GM20431 (cell line): ENCODE data around the gene ACACA.
"Not testable (repeated sequence)": the region's sequence is repeated elsewhere in the genome, so short reads cannot be mapped to it uniquely, and the experiment has no call there.

Experiments used
- in situ Hi-C: fragments of 300-500 bp; cut with MseI, MboI; formaldehyde crosslinking; loops from one replicate; pipeline ENCODE4 v1.15.0; 2020; ENCODE audit warnings: low sequenced_read_pairs; ENCODE audit not compliant: unreplicated experiment

The ACACA gene

DNA sequence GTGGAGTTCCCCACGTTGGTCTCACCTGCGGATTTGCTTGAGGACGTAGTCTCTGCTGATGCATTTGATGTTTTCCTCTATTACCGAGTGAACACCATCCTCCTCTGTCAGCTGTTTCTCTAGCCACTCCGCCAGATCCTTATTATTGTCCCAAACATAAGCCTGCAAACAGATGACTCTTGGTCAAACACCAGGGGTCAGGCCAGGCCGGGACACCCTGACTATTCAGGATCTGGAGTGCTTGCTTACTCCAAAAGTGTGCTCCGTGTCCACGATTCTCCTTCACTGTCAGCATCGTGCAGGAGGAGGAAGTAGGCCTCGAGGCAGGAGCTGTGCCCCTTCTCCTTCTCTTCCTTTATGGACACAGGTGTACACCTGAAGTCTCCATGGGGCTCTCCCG lies 317.7 kb downstream of the ACACA start:
- in situ Hi-C loops: no loop called here

DNA sequence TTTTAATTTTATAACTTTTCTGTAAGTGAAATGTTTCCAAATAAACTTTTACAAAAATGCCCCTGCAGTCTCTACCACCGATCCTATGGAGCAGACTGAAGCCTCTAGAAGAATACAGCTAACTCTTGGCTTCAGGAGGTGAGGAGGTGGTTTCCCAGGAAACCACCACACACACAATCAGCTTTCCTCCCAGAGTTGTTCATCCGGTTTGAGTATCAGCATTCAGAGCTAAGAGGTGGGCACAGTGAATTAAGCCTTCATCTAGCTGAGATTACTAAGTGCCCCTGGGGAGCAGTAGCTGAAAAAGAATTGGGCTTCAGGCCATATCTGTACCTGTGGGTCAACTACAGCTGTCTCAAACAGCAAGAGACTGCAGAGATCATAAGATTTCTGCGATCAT lies 318.2 kb downstream of the ACACA start:
- in situ Hi-C loops: no loop called here

DNA sequence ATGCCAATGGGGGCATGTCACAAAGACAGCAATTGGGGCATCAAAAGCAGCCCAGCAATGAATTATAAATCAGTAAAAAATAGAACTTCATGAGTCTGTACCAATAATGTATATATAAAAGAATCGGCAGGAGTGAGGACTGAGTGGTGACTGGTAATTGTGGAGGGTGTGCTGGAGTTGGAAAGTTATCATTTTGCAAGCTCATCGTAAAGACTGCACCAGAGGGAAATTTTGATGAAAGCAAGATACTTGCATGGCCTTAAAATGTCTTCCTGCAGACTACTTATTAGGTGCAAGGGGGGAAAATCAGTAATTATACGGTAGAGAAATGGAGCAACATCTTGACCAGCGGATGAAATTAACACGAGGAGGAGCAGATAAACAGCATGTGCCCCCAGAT lies 319.0 kb downstream of the ACACA start:
- in situ Hi-C loops: no loop called here

GRCh38 chr17:37086948-37087347 lies 319.7 kb downstream of the ACACA start:
- in situ Hi-C loops: no loop called here

DNA sequence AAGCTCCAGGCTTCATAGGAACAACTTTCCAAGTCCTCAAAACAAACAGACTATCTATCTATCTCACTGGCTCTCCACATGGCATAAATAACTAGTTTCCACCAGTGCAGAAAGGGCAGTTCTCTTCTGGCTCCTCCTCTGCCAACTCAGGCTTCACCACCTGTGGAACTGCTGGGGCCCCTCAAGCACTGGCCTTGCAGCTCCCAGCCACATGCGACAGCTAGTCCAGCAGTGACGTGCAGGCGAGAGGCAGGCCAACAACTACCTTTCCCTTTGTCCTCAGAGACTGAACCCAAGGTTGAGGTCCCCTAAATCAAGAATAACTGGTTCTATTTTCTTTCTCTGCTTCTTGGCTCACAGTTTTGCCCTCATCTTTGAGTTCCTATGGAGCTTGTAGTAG lies 320.3 kb downstream of the ACACA start:
- in situ Hi-C loops: no loop called here

GRCh38 chr17:37084372-37084771 lies 322.3 kb downstream of the ACACA start:
- in situ Hi-C loops: no loop called here

DNA sequence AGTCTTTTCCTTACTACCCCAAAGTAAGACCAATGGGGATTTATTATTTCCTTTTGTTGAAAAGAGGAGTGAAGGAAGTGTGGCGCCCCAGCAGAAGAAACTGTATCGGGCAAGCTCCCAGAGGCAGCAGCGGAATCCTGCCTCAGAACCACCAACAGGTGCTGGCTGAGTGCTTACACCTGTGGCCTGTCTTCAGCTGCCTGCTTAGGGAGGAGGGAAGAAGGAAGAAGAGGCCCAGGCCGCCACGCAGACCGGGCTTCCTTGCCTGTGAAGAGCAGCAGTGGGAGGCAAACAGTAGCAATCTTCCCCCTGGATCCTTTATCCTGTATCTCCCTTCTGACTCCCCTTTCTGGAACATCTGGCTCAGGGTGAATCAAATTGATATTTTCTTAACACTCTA lies 323.2 kb downstream of the ACACA start:
- in situ Hi-C loops: no loop called here

- in situ Hi-C loops: no loop called here
Measured at GRCh38 chr17:37082985-37083384, 323.7 kb downstream of the ACACA start.

- in situ Hi-C loops: no loop called here
Measured at GRCh38 chr17:37082311-37082860, 324.2 kb downstream of the ACACA start.

DNA sequence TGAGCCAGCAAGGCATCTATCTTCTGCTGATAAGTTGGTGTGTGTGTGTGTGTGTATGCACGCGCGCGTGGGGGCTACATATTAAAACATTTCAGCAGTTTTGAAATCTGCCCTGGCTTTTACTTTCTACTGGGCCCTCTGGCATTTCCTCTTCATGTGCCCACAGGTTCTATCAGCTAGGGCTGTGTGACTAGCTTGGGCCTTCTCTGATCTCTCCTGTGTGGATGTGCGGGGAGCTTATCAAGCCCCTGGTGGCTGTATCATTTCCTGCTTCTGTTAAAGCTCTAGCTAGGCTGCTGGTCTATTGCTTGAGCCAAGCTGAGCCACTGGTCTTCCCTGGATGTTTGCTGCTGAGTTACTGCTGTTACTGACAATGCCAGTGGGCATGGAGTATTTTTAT lies 325.3 kb downstream of the ACACA start:
- in situ Hi-C loops: no loop called here

DNA sequence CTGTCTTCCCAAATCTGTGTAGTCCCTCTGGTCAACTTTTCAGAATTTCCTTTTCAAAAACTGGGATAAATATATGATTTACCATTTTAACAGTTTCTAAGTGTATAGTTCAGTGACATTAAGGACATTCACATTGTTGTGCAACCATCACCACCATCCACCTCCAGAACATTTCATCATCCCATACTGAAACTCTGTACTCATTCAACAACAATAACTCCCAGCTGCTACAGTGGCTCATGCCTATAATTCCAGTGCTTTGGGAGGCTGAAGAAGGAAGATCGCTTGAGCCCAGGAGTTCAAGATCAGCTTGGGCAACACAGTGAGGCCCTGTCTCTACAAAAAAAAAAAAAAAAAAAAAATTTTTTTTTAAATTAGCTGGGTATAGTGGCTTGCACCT lies 326.9 kb downstream of the ACACA start:
- in situ Hi-C loops: no loop called here

GRCh38 chr17:37079065-37079708 lies 327.4 kb downstream of the ACACA start:
- in situ Hi-C loops: no loop called here

GRCh38 chr17:37073464-37073863 lies 333.2 kb downstream of the ACACA start:
- in situ Hi-C loops: not testable (repeated sequence)

DNA sequence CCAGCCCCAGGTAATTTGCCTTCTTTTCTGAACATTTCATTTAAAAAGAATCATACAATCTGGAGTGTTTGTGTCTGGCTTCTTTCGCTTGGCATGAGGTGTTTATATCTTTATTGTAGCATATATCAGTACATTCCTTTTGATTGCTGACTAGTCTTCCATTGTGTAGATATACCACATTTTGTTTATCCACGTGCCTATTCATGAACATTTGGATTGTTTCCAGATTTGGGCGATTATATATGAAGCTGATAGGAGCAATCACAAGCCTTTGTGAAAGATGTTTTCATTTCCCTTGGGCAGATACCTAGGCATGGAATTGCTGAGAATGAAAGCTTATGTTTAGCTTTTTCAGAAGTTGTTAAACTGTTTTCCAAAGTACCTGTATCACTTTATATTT lies 337.5 kb downstream of the ACACA start:
- in situ Hi-C loops: no loop called here

DNA sequence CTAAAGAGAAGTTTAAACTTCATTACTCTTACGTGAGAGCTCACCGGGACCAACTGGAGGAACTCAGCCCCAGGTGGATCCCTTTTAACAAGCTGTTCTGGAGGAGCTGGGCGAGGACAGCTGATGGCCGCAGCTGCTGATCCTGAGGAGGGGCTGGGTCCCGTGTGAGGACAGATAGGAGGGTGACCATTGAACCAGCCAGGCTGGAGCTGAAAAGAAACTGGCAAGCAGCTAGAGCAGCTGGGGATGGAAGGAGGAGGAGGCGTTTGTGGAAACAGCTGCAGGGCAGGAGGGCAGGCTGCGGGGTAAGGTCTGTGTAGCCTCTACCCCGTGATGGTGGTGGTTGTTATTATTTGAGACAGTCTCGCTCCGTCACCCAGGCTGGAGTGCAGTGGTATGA lies 338.4 kb downstream of the ACACA start:
- in situ Hi-C loops: no loop called here

DNA sequence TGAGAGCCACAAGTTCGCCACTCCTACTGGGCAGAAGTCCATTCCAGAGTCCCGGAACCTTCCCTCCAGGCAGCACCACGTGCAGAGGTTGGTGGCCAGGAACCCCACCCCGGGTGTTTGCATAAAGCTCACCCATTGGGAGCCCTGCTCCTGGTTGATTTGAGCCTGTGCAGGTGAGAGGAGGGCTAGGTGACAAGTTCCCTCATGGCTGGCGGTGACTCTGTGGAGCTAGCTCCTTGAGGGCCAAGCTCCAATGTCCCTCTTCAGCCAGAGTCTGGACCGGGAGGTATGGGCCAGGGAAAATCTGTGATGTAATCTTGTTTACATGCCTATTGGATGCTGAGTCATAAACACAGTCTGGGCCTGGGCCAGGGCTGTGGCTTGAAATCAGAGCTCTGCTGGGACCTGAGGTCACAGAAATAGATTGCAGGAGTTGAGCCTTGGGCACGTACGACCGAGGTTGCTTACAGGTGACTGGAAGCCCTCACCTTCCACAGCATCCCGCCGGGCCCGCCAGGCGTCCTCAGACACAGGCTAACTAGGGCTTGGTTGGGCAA lies 339.0 kb downstream of the ACACA start:
- in situ Hi-C loops: no loop called here

GRCh38 chr17:37066322-37067255 lies 340.0 kb downstream of the ACACA start:
- in situ Hi-C loops: no loop called here

DNA sequence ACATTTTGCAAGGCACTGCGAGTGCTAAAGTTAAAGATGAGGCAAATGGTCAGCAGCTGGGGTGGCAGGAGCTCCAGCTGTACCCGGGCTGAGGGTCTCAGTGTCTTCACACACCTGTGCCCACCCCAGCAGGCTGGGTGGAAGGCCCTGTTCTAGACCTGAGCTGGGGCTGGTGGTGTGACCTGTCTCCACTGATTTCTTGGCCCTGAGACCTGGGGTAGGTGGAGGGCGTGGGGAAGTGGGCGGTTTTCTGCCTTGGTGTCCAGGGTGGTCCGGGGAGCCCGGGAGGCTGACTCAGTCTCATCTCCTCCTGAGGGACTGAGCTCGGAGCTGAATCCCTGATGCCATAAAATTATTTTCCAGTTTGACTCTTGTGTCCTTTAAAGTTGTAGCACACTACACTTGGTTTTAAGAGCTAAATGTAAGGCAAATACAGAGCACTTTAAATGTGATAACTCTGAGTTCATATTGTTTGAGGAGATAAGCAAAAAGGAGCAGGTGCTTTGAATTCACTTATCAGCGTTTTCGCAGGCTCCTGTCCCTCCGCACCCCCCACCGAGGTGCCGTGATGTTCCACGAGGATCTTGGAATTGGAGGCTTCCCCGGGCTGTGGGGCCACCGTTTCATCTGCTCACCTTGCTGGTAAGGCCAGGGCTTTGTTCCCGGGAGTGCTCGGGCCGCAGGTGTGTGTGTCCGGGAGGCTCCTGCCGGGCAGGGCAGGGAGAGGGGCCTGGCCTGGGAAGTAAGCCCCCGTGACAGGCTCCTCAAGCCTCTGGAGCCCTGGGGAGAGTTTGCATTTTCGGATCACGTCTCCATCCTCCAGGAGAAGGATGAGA lies 340.9 kb downstream of the ACACA start:
- in situ Hi-C loops: no loop called here

DNA sequence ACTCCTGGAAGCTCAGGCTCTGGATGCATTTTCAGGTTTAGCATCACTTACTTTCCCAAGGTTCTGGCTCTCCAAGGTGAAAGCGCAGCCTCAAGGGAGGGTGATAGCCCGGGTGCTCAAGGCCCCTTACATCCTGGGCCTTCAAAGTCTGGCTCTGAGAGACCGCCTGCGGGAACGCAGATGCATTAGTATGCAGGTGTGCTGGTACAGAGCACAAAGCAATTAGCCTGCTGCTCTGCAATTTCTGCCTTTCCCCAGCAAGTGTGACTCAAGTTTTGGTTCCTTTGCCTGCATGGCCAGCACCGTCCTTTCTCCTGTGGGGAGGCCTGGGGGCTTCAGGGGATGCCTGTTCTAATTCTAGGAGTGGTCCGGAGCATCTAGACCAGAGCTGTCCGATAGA lies 341.7 kb downstream of the ACACA start:
- in situ Hi-C loops: no loop called here

DNA sequence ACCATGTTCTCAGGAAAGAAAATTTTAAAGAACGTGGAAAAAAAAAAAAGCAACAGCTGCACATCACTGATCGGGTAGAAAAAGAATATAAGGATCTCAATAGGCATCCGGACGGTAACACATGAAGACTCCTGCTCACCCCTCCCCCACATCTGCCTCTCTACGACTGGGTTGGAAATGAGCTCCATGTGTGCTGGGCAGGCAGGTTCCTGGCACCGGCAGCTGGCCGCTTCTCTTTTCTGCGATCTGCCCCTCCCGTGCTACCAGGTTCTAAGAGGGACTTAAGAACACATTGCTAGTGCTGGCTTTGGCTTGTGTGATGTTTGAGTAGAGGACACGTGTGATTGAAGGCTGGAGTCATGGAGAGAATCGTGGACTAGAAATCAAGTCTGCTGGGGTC lies 342.4 kb downstream of the ACACA start:
- in situ Hi-C loops: no loop called here
